ENCODE results near the gene RSF1. TPM values are rescaled to one million over a fixed set of nuclear protein-coding genes. Genes with fewer than 3 reads are reported as not detected.

Gene RSF1
- total RNA-seq, 1 experiment from 2014 or later: 43.1 TPM

DNA sequence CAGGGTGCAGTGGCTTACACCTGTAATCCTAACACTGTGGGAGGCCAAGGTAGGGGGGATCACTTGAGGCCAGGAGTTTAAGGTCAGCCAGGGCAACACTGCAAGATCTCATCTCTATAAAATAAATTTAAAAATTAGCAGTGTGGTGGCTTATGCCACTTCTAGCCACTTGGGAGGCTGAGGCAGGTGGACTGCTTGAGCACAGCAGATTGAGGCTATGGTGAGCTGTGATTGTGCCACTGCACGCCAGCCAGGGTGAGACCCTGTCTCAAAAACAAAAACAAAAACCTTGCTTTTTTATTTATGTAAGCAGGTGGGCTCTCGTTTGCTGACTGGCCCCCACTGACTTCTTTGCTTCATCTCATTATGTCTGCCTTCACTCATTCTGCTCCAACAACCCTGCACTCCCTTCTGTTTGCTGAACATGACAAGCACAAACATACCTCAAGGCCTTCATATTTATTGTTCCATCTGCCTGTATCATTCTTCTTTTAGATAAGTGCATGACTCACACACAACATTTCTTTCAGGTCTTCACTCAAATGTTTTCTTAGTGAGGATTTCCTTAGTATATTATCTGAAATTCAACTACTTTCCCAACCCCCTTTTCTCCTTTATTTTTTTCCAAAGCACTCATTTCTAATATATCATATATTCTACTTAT lies 150.5 kb downstream of the RSF1 start (continued):
- TF ChIP-seq, protein P1, sequence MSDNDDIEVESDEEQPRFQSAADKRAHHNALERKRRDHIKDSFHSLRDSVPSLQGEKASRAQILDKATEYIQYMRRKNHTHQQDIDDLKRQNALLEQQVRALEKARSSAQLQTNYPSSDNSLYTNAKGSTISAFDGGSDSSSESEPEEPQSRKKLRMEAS (IDR thresholded peaks at IDR 0.05): no peak

DNA sequence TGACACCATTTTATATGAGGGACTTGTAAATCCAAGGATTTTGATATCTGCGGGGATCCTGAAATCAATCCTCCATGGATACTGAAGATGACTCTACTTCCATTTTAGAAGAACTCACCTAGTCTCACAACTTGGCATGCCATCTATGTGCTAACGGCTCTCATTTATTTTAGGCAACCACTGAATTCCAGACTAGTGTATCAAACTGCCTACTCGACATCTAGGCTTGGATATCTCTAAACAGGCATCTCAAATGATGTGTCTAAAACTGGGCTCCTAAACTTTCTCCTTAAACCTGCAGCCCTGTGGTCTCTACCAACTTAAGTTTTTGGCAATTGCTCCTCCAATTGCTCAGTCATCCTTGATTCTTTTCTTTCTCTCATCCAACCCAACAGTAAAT lies 151.8 kb downstream of the RSF1 start:
- ATAC-seq (no peak), DNase-seq (ENCODE audit: low read depth, low spot score) (no peak)
- BruUV-seq (replicated peaks): no TSS peak
- Histone ChIP-seq H3K4me1 (ENCODE audit: control insufficient read depth in 1 of 2, insufficient read depth in 2 of 2, low read length in 2 of 2) (no peaks in the 10 kb centered on the region), H3K79me2 (ENCODE audit: insufficient read depth, low read length) (no peaks in the 10 kb centered on the region), H3K9ac (ENCODE audit: low read length) (no peak overlapping the region), H3K4me3 (replicated peaks in 1 of 2; ENCODE audit: low read depth in 1 of 2, low read length in 2 of 2) (no peak overlapping the region), H3K9me2 (ENCODE audit: insufficient read depth) (no peaks in the 10 kb centered on the region), H2AFZ (ENCODE audit: low read depth, low read length, poor library complexity, severe bottlenecking) (no peak overlapping the region), H4K20me1 (ENCODE audit: insufficient read depth) (no peaks in the 10 kb centered on the region), H3K36me3 (ENCODE audit: control insufficient read depth in 1 of 2, insufficient read depth in 2 of 2, low read length in 2 of 2) (peaks cover 5 to 28% of the 10 kb centered on the region in 2 experiments; a peak in 2 of 4 replicates), H3K9me3 (ENCODE audit: control insufficient read depth in 1 of 2, insufficient read depth in 1 of 2, low read depth in 1 of 2, low read length in 2 of 2) (no peaks in the 10 kb centered on the region), H3K27ac (ENCODE audit: low read depth, low read length) (no peak overlapping the region), H3K27me3 (ENCODE audit: insufficient read depth, low read length) (no peaks in the 10 kb centered on the region), H3K4me2 (ENCODE audit: low read length) (no peak overlapping the region)
- ChIA-PET POLR2A (no interaction called here), CTCF (no interaction called here), RAD21 (ENCODE audit: low non-redundant PET in 1 of 2, low total read pairs in 2 of 2, uncharacterized antibody in 2 of 2, unreplicated experiment in 2 of 2) (no interaction called here)
- TF ChIP-seq CBX3 (IDR thresholded peaks at IDR 0.05; ENCODE audit: low read depth) (no peak), SP1 (IDR thresholded peaks at IDR 0.05; ENCODE audit: low read depth) (no peak), POLR2A (IDR thresholded peaks at IDR 0.05; ENCODE audit: borderline replicate concordance, extremely low read depth, insufficient read depth, insufficient read length) (no peak), RAD21 (IDR thresholded peaks at IDR 0.05; ENCODE audit: low read depth) (no peak), JUND (IDR thresholded peaks at IDR 0.05) (no peak), ZFX (IDR thresholded peaks at IDR 0.05) (no peak), SRF (IDR thresholded peaks at IDR 0.05; ENCODE audit: low read depth) (no peak), EZH2phosphoT487 (IDR thresholded peaks at IDR 0.05; ENCODE audit: borderline replicate concordance) (no peak)
- TF ChIP-seq, protein P2, sequence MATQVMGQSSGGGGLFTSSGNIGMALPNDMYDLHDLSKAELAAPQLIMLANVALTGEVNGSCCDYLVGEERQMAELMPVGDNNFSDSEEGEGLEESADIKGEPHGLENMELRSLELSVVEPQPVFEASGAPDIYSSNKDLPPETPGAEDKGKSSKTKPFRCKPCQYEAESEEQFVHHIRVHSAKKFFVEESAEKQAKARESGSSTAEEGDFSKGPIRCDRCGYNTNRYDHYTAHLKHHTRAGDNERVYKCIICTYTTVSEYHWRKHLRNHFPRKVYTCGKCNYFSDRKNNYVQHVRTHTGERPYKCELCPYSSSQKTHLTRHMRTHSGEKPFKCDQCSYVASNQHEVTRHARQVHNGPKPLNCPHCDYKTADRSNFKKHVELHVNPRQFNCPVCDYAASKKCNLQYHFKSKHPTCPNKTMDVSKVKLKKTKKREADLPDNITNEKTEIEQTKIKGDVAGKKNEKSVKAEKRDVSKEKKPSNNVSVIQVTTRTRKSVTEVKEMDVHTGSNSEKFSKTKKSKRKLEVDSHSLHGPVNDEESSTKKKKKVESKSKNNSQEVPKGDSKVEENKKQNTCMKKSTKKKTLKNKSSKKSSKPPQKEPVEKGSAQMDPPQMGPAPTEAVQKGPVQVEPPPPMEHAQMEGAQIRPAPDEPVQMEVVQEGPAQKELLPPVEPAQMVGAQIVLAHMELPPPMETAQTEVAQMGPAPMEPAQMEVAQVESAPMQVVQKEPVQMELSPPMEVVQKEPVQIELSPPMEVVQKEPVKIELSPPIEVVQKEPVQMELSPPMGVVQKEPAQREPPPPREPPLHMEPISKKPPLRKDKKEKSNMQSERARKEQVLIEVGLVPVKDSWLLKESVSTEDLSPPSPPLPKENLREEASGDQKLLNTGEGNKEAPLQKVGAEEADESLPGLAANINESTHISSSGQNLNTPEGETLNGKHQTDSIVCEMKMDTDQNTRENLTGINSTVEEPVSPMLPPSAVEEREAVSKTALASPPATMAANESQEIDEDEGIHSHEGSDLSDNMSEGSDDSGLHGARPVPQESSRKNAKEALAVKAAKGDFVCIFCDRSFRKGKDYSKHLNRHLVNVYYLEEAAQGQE (IDR thresholded peaks at IDR 0.05; ENCODE audit: low read depth): no peak
- intact Hi-C loops (cut with micrococcal nuclease): no loop called here

All from HCT116 (cell line).